GM23248 (cell line): ENCODE measurements around the gene UBAP2. TPM values are rescaled to one million over a fixed set of nuclear protein-coding genes. Genes with fewer than 3 reads are reported as not detected.
"Not testable (repeated sequence)": the region's sequence is repeated elsewhere in the genome, so short reads cannot be mapped to it uniquely, and the experiment has no call there.

Experiments used
- DNase-seq: peaks from one replicate; pipeline ENCODE4 v3.0.0-alpha.2; 2015
- H2AFZ ChIP-seq: fragments of 200-600 bp; sonication (generic); 2 replicates; pipeline ENCODE4 v1.6.1; 2016; ENCODE audit warnings: antibody characterized with exemption
- H3F3A ChIP-seq: fragments of 200-600 bp; sonication (generic); 2 replicates; pipeline ENCODE4 v1.6.1; 2016; ENCODE audit warnings: mild to moderate bottlenecking, antibody characterized with exemption, mixed run types; ENCODE audit not compliant: insufficient read depth
- H3K27ac ChIP-seq: fragments of 200-600 bp; sonication (generic); 2 replicates; pipeline ENCODE4 v1.5.1; 2016; ENCODE audit warnings: mild to moderate bottlenecking
- H3K27me3 ChIP-seq: fragments of 200-600 bp; sonication (generic); replicated peaks from 2 replicates; pipeline ENCODE4 v1.6.1; 2016; ENCODE audit warnings: mild to moderate bottlenecking; ENCODE audit not compliant: insufficient read depth
- H3K36me3 ChIP-seq: fragments of 200-600 bp; sonication (generic); 2 replicates; pipeline ENCODE4 v1.6.1; 2016; ENCODE audit warnings: low read depth, mild to moderate bottlenecking
- H3K4me1 ChIP-seq: fragments of 200-600 bp; sonication (generic); 2 replicates; pipeline ENCODE4 v1.6.1; 2016; ENCODE audit warnings: mild to moderate bottlenecking; ENCODE audit not compliant: insufficient read depth
- H3K4me2 ChIP-seq: fragments of 200-600 bp; sonication (generic); one replicate; pipeline ENCODE4 v1.6.1; 2016; ENCODE audit warnings: mild to moderate bottlenecking; ENCODE audit not compliant: unreplicated experiment
- H3K4me3 ChIP-seq: fragments of 200-600 bp; sonication (generic); 2 replicates; pipeline ENCODE4 v1.5.1; 2016; ENCODE audit warnings: mild to moderate bottlenecking
- H3K79me2 ChIP-seq: fragments of 200-600 bp; sonication (generic); 2 replicates; pipeline ENCODE4 v1.6.1; 2016; ENCODE audit warnings: mild to moderate bottlenecking; ENCODE audit not compliant: insufficient read depth
- H3K9ac ChIP-seq: fragments of 200-600 bp; sonication (generic); 2 replicates; pipeline ENCODE4 v1.6.1; 2016; ENCODE audit warnings: mild to moderate bottlenecking
- H3K9me2 ChIP-seq: fragments of 200-600 bp; sonication (generic); 2 replicates; pipeline ENCODE4 v1.6.1; 2016; ENCODE audit warnings: mixed run types, mild to moderate bottlenecking, moderate library complexity; ENCODE audit not compliant: insufficient read depth
- H3K9me3 ChIP-seq: fragments of 200-600 bp; sonication (generic); one replicate; pipeline ENCODE4 v1.6.1; 2017; ENCODE audit warnings: low read depth
- H4K20me1 ChIP-seq: fragments of 200-600 bp; sonication (generic); 2 replicates; pipeline ENCODE4 v1.6.0; 2016; ENCODE audit not compliant: insufficient read depth
- EZH2 ChIP-seq: fragments of 200-600 bp; sonication (generic); IDR thresholded peaks from 2 replicates; pipeline ENCODE4 v1.6.1; 2018; ENCODE audit warnings: antibody characterized with exemption, mild to moderate bottlenecking; ENCODE audit not compliant: insufficient read depth, poor library complexity, severe bottlenecking
- EZH2phosphoT487 ChIP-seq: fragments of 200-600 bp; sonication (generic); IDR thresholded peaks from 2 replicates; pipeline ENCODE4 v1.6.1; 2018; ENCODE audit warnings: antibody characterized with exemption, moderate library complexity, mild to moderate bottlenecking, low read depth; ENCODE audit not compliant: insufficient read depth
- WGBS, 2 experiments: methylation state at CpG; one replicate each; pipeline ENCODE4 v1.1.6; 2015 to 2017; ENCODE audit warnings: low lambda C conversion rate in 2 of 2, low coverage in 1 of 2; ENCODE audit errors: missing lambda C conversion rate in 2 of 2; 5-methylcytosine and 5-hydroxymethylcytosine counted together
- in situ Hi-C: fragments of 300-500 bp; cut with MboI; formaldehyde crosslinking; loops from 2 replicates; pipeline ENCODE4 v1.15.0; 2020
- polyA plus RNA-seq: library from polyadenylated mRNA; unstranded; fragments of >200 nt; fragmentation: Nextera tagmentation; extraction: Ambion mirVana; gene quantifications from 2 replicates; pipeline ENCODE4 v1.2.1, GENCODE V29; 2016
- total RNA-seq: library from RNA; depleted of rRNA; stranded (reverse); fragments of >200 nt; shearing (Covaris generic); gene quantifications from 2 replicates; pipeline ENCODE4 v1.2.3, GENCODE V29; 2014

The UBAP2 gene
- total and polyA plus RNA-seq, 2 experiments from 2014 or later, result 13.0 to 13.9 TPM

GRCh38 chr9:33964086-33964768 lies 84.5 kb downstream of the UBAP2 start:
- TF ChIP-seq EZH2phosphoT487 (no peak), EZH2 (no peak)
- no peaks in the 10 kb centered on the region for H3K9me3 ChIP-seq
- peaks cover 4% of the 10 kb centered on the region; the same call in 1 of the 2 replicates for H3F3A ChIP-seq
- no peak for DNase-seq
- no peak overlapping the region for H3K4me2 ChIP-seq
- no peak overlapping the region for H3K9ac ChIP-seq
- no peaks in the 10 kb centered on the region for H3K4me1 ChIP-seq
- H3K27me3 ChIP-seq, result no peaks in the 10 kb centered on the region
- H3K4me3 ChIP-seq, result no peak overlapping the region
- peaks cover 23% of the 10 kb centered on the region for H3K36me3 ChIP-seq
- H3K79me2 ChIP-seq, result no peaks in the 10 kb centered on the region
- H4K20me1 ChIP-seq, result no peaks in the 10 kb centered on the region
- no peak overlapping the region for H3K27ac ChIP-seq
- in situ Hi-C loops, result no loop called here
- no peaks in the 10 kb centered on the region for H3K9me2 ChIP-seq
- no peak overlapping the region for H2AFZ ChIP-seq
- 95 to 96% methylated on average over 2 of the region's 2 CpGs for WGBS, 2 experiments

DNA sequence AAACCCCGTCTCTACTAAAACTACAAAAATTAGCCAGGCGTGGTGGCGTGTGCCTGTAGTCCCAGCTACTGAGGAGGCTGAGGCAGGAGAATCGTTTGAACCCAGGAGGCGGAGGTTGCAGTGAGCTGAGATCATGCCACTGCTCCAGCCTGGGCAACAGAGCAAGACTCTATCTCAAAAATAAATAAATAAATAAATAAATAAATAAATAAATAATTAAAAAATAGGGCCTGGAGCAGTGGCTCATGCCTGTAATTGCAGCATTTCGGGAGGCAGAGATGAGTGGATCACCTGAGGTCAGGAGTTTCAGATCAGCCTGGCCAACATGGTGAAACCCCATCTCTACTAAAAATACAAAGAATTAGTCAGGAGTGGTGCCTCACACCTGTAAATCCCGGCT lies 86.2 kb downstream of the UBAP2 start:
- H2AFZ ChIP-seq, DNase-seq, H3K4me3 ChIP-seq, H3K27me3 ChIP-seq, H3K27ac ChIP-seq, H3K4me2 ChIP-seq, H3K79me2 ChIP-seq, H4K20me1 ChIP-seq, H3K4me1 ChIP-seq, H3K9me2 ChIP-seq, in situ Hi-C loops, H3F3A ChIP-seq, H3K9me3 ChIP-seq, H3K9ac ChIP-seq: not testable (repeated sequence)
- WGBS, 2 experiments, result 91 to 95% methylated on average over 7 of the region's 7 CpGs
- peaks cover 26% of the 10 kb centered on the region for H3K36me3 ChIP-seq

- Histone ChIP-seq H3F3A (peaks cover 4% of the 10 kb centered on the region; the same call in 1 of the 2 replicates), H3K79me2 (no peaks in the 10 kb centered on the region; the same call in 1 of the 2 replicates), H3K36me3 (peaks cover 18% of the 10 kb centered on the region), H4K20me1 (no peaks in the 10 kb centered on the region), H3K9ac (no peak overlapping the region), H3K4me3 (no peak overlapping the region), H3K4me1 (no peaks in the 10 kb centered on the region), H3K27me3 (no peaks in the 10 kb centered on the region), H3K27ac (no peak overlapping the region), H3K4me2 (no peak overlapping the region), H3K9me2 (no peaks in the 10 kb centered on the region), H2AFZ (no peak overlapping the region), H3K9me3 (no peaks in the 10 kb centered on the region)
- 93 to 97% methylated on average over 2 of the region's 2 CpGs for WGBS, 2 experiments
- no peak for TF ChIP-seq EZH2
- TF ChIP-seq EZH2phosphoT487, result no peak
- no peak for DNase-seq
- in situ Hi-C loops, result no loop called here
Observed at GRCh38 chr9:33959725-33960124, 89.0 kb downstream of the UBAP2 start.

DNA sequence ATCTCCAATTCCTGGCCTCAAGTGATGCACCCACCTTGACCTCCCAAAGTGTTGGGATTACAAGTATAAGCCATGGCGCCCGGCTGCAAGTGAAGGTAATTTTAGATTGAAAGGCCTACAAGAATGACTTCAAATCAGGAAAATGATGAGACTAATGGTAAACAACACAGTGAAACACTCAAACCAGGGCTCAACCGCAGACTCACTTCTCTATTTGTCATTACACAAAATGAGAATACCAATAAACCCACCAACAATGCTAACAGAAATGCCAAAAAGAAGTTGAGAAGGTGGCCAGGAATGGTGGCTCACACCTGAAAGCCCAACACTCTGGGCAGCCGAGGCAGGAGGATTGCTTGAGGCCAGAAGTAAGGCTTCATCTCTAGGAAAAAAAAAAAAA lies 92.1 kb downstream of the UBAP2 start:
- Histone ChIP-seq H3K9me2 (no peaks in the 10 kb centered on the region), H4K20me1 (no peaks in the 10 kb centered on the region), H3K9me3 (no peaks in the 10 kb centered on the region), H3F3A (no peaks in the 10 kb centered on the region; the same call in 1 of the 2 replicates), H3K4me3 (no peak overlapping the region), H3K9ac (no peak overlapping the region), H3K27ac (no peak overlapping the region), H3K79me2 (no peaks in the 10 kb centered on the region; the same call in 1 of the 2 replicates), H2AFZ (no peak overlapping the region), H3K4me1 (no peaks in the 10 kb centered on the region), H3K4me2 (no peak overlapping the region), H3K27me3 (no peaks in the 10 kb centered on the region), H3K36me3 (peaks cover 29% of the 10 kb centered on the region; the same call in 1 of the 2 replicates)
- DNase-seq, result no peak
- 94 to 96% methylated on average over 4 of the region's 4 CpGs for WGBS, 2 experiments
- in situ Hi-C loops, result no loop called here
- TF ChIP-seq EZH2, result no peak
- TF ChIP-seq EZH2phosphoT487, result no peak

- no peak for DNase-seq
- Histone ChIP-seq H3K9me2 (no peaks in the 10 kb centered on the region), H3K4me1 (peaks cover 16% of the 10 kb centered on the region), H3K9me3 (no peaks in the 10 kb centered on the region), H3F3A (peaks cover 22% of the 10 kb centered on the region), H3K4me2 (no peak overlapping the region), H4K20me1 (peaks cover 5% of the 10 kb centered on the region), H3K27ac (no peak overlapping the region), H3K9ac (no peak overlapping the region), H3K27me3 (no peaks in the 10 kb centered on the region), H3K36me3 (peaks cover 15% of the 10 kb centered on the region; the same call in 1 of the 2 replicates), H2AFZ (no peak overlapping the region), H3K79me2 (peaks cover 9% of the 10 kb centered on the region; the same call in 1 of the 2 replicates), H3K4me3 (no peak overlapping the region)
- 77 to 80% methylated on average over 2 of the region's 2 CpGs for WGBS, 2 experiments
- no peak for TF ChIP-seq EZH2phosphoT487
- no peak for TF ChIP-seq EZH2
- in situ Hi-C loops, result no loop called here
Observed at GRCh38 chr9:33952066-33952465, 96.6 kb downstream of the UBAP2 start.
